PC-3 (cell line): ENCODE measurements around the gene SEC61A2. TPM values are rescaled to one million over a fixed set of nuclear protein-coding genes. Genes with fewer than 3 reads are reported as not detected.
A peak's percentile ranks its signal among the peaks of the same experiment; 100 is the strongest.

Experiments
- ATAC-seq: fragments of 200-7000 bp; cut with Tn5 transposase; 2 replicates; pipeline ENCODE4 v1.9.1; 2020; ENCODE audit warnings: mild to moderate bottlenecking, moderate library complexity
- BruUV-seq: library from RNA; stranded (reverse); fragments of 400-500 nt; replicated peaks from 2 replicates; lab custom pipeline; 2021; lab: Mats Ljungman, UMichigan
- CTCF ChIA-PET: fragments of 300-600 bp; sonication (Branson Sonifier 250); formaldehyde crosslinking; loops from one replicate; lab custom pipeline; 2022; ENCODE audit warnings: antibody characterized with exemption; lab: Charles Lee
- POLR2A ChIA-PET: fragments of 300-600 bp; sonication (Branson Sonifier 250); formaldehyde crosslinking; loops from one replicate; lab custom pipeline; 2022; ENCODE audit warnings: antibody characterized with exemption; ENCODE audit not compliant: unreplicated experiment; lab: Charles Lee
- DNase-seq: peaks from one replicate; pipeline ENCODE4 v3.0.0-alpha.2; 2015
- H2AFZ ChIP-seq: fragments of 300-600 bp; sonication (generic); 2 replicates; pipeline ENCODE4 v1.6.0; 2016; ENCODE audit warnings: antibody characterized with exemption, low read length
- H3F3A ChIP-seq: fragments of 300-600 bp; sonication (generic); one replicate; pipeline ENCODE4 v1.6.0; 2017; ENCODE audit warnings: antibody characterized with exemption, low read length, control low read depth, mild to moderate bottlenecking; ENCODE audit not compliant: unreplicated experiment
- H3K27ac ChIP-seq: fragments of 300-600 bp; sonication (generic); 2 replicates; pipeline ENCODE4 v1.5.1; 2016; ENCODE audit warnings: mild to moderate bottlenecking, low read length
- H3K27me3 ChIP-seq: fragments of 300-600 bp; sonication (generic); 2 replicates; pipeline ENCODE4 v1.6.1; 2016; ENCODE audit warnings: low read length, mixed read lengths
- H3K36me3 ChIP-seq: fragments of 300-600 bp; sonication (generic); 2 replicates; pipeline ENCODE4 v1.6.1; 2016; ENCODE audit warnings: low read depth, mixed run types, low read length, mixed read lengths
- H3K4me1 ChIP-seq: fragments of 300-600 bp; sonication (generic); 2 replicates; pipeline ENCODE4 v1.5.1; 2016; ENCODE audit warnings: low read length; ENCODE audit not compliant: insufficient read depth
- H3K4me2 ChIP-seq: fragments of 300-600 bp; sonication (generic); 2 replicates; pipeline ENCODE4 v1.6.0; 2016; ENCODE audit warnings: low read length
- H3K4me3 ChIP-seq: fragments of 300-600 bp; sonication (generic); 2 replicates; pipeline ENCODE4 v1.5.1; 2016; ENCODE audit warnings: mild to moderate bottlenecking, low read length, mixed read lengths
- H3K79me2 ChIP-seq: fragments of 300-600 bp; sonication (generic); 2 replicates; pipeline ENCODE4 v1.6.1; 2017; ENCODE audit warnings: low read length, mixed read lengths
- H3K9ac ChIP-seq: fragments of 300-600 bp; sonication (generic); 2 replicates; pipeline ENCODE4 v1.6.0; 2016; ENCODE audit warnings: mild to moderate bottlenecking, low read length
- H3K9me2 ChIP-seq: fragments of 300-600 bp; sonication (generic); replicated peaks from 2 replicates; pipeline ENCODE4 v1.6.1; 2016; ENCODE audit warnings: mixed run types, low read length, mixed read lengths
- H3K9me3 ChIP-seq: fragments of 300-600 bp; sonication (generic); 2 replicates; pipeline ENCODE4 v1.6.1; 2016; ENCODE audit warnings: low read length, mixed read lengths
- H4K20me1 ChIP-seq: fragments of 300-600 bp; sonication (generic); 2 replicates; pipeline ENCODE4 v1.6.1; 2016; ENCODE audit warnings: low read length, mixed read lengths
- EZH2 ChIP-seq: fragments of 300-600 bp; sonication (generic); IDR thresholded peaks from one replicate; pipeline ENCODE4 v1.6.1; 2017; ENCODE audit warnings: antibody characterized with exemption, mild to moderate bottlenecking, low read length; ENCODE audit not compliant: unreplicated experiment
- EZH2phosphoT487 ChIP-seq: fragments of 300-600 bp; sonication (generic); IDR thresholded peaks from 2 replicates; pipeline ENCODE4 v1.6.1; 2018; ENCODE audit warnings: mild to moderate bottlenecking, antibody characterized with exemption, low read length, borderline replicate concordance
- intact Hi-C: fragments of 100-400 bp; cut with micrococcal nuclease; formaldehyde crosslinking; loops from 2 replicates; pipeline ENCODE4 v1.9.0; 2023
- total RNA-seq: library from RNA; depleted of rRNA; stranded (reverse); fragments of >200 nt; gene quantifications from 2 replicates; pipeline ENCODE4 v1.2.3, GENCODE V29; 2014
- TF ChIP-seq, protein P1 (sequence below): fragments of 300-600 bp; sonication (generic); conservative IDR thresholded peaks from 2 replicates; pipeline ENCODE4 v1.5.1; 2017; ENCODE audit warnings: antibody characterized with exemption, low read depth, mild to moderate bottlenecking, low read length

The SEC61A2 gene
- total RNA-seq, 1 experiment from 2014 or later = 5.5 TPM

DNA sequence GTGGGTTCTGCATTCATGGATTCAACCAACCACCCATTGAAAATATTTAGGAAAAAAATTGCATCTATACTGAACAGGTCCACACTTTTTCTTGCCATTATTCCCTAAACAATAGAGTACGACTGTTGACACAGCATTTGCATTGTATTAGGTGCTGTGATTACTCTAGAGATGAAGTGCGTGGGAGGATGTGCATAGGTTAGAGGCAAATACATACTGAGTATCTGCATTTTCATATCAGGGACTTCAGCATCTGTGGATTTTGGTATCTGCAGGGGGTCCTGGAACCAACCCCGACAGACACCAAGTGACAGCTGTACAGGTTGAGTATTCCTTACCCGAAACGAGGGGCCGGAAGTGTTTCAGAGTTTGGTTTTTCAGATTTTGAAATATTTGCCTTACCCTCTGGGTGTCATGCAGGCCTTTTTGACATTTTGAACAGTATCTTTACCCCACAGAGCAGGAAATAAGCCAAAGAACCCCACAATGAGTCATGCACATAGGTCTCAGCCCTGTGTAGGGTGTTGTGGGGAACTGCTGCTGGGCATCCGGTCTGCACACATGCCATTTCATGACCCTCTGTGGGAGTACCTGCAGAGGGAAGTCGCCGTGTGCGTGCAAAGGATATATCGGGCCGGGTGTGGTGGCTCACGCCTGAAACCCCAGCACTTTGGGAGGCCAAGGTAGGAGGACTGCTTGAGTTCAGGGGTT is 51.7 kb downstream of the SEC61A2 start:
- no peaks in the 10 kb centered on the region; the same call in none of the 2 replicates for H3K36me3 ChIP-seq
- BruUV-seq = no TSS peak
- no peaks in the 10 kb centered on the region for H3K9me3 ChIP-seq
- H3F3A ChIP-seq = no peaks in the 10 kb centered on the region
- peaks cover 2% of the 10 kb centered on the region; the same call in 1 of the 2 replicates for H3K4me1 ChIP-seq
- no peak overlapping the region for H3K4me3 ChIP-seq
- H2AFZ ChIP-seq = no peak overlapping the region
- H3K9ac ChIP-seq = no peak overlapping the region
- ChIA-PET POLR2A (no interaction called here), CTCF (no interaction called here)
- no peak overlapping the region for H3K4me2 ChIP-seq
- intact Hi-C loops = no loop called here
- H3K27ac ChIP-seq = no peak overlapping the region
- H3K9me2 ChIP-seq = no peaks in the 10 kb centered on the region
- no peaks in the 10 kb centered on the region for H3K79me2 ChIP-seq
- DNase-seq (peak; percentile 3), ATAC-seq (peak; percentile 58)
- H4K20me1 ChIP-seq = no peaks in the 10 kb centered on the region
- TF ChIP-seq EZH2phosphoT487 = no peak
- no peak for TF ChIP-seq EZH2
- TF ChIP-seq, protein P1, sequence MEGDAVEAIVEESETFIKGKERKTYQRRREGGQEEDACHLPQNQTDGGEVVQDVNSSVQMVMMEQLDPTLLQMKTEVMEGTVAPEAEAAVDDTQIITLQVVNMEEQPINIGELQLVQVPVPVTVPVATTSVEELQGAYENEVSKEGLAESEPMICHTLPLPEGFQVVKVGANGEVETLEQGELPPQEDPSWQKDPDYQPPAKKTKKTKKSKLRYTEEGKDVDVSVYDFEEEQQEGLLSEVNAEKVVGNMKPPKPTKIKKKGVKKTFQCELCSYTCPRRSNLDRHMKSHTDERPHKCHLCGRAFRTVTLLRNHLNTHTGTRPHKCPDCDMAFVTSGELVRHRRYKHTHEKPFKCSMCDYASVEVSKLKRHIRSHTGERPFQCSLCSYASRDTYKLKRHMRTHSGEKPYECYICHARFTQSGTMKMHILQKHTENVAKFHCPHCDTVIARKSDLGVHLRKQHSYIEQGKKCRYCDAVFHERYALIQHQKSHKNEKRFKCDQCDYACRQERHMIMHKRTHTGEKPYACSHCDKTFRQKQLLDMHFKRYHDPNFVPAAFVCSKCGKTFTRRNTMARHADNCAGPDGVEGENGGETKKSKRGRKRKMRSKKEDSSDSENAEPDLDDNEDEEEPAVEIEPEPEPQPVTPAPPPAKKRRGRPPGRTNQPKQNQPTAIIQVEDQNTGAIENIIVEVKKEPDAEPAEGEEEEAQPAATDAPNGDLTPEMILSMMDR = no peak
- H3K27me3 ChIP-seq = no peaks in the 10 kb centered on the region

DNA sequence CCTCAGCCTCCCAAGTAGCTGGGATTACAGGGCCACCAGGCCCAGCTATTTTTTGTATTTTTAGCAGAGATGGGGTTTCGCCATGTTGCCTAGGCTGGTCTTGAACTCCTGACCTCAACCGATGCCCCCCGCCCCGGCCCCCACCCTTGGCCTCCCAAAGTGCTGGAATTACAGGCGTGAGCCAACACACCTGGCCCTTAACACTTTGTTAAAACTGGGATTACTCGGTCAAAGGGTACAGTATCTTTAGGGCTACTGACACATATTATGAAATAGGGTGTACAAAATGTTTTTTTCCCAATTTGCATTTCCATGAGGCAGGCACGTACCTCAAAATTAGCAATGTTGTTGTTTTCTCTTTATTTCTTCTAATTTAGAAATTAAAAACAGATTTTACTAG is 54.7 kb downstream of the SEC61A2 start:
- no peaks in the 10 kb centered on the region; the same call in none of the 2 replicates for H3K36me3 ChIP-seq
- POLR2A ChIA-PET = no interaction called here

More for the DNA sequence above, 54.7 kb downstream of the SEC61A2 start:
- Histone ChIP-seq H2AFZ (no peak overlapping the region), H4K20me1 (no peaks in the 10 kb centered on the region), H3K4me1 (peaks cover 4% of the 10 kb centered on the region; the same call in 1 of the 2 replicates), H3K9me3 (no peaks in the 10 kb centered on the region), H3K4me2 (no peak overlapping the region), H3K27me3 (no peaks in the 10 kb centered on the region), H3K4me3 (no peak overlapping the region), H3K9ac (no peak overlapping the region), H3K9me2 (no peaks in the 10 kb centered on the region), H3K27ac (no peak overlapping the region), H3K79me2 (no peaks in the 10 kb centered on the region), H3F3A (no peaks in the 10 kb centered on the region)
- ATAC-seq (no peak), DNase-seq (no peak)
- CTCF ChIA-PET = no interaction called here
- no TSS peak for BruUV-seq
- intact Hi-C loops = no loop called here
- TF ChIP-seq, protein P1 = no peak
- no peak for TF ChIP-seq EZH2
- TF ChIP-seq EZH2phosphoT487 = no peak
